22Rv1 (cell line): ENCODE measurements around the gene GSTCD.

Experiments used
- ZFX ChIP-seq: fragments of 450-650 bp; IDR thresholded peaks from 2 replicates; pipeline ENCODE4 v1.6.1; 2017; ENCODE audit warnings: antibody characterized with exemption, borderline replicate concordance
- TF ChIP-seq, protein P1 (sequence below): fragments of 450-650 bp; IDR thresholded peaks from 2 replicates; pipeline ENCODE4 v1.5.1; 2017; ENCODE audit warnings: mild to moderate bottlenecking

DNA sequence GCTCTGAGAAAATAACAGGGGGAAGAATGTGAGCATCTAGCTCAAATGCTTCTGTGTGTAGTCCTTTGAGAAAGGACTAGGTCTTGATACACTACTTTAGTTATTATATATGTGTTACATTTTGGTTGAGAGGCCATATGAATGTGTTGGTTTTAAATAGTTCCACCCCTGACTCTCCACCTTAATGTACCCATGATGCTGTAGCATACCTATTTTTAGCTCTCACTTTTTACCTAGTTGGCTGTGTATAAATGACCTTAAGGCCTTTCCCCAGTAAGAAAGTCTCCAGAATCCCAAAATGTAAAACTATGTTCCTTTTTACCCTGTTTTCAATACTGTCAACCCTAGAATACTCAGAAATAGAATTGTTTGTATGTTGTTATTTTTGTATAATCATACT is 166.6 kb downstream of the GSTCD start:
- TF ChIP-seq, protein P1, sequence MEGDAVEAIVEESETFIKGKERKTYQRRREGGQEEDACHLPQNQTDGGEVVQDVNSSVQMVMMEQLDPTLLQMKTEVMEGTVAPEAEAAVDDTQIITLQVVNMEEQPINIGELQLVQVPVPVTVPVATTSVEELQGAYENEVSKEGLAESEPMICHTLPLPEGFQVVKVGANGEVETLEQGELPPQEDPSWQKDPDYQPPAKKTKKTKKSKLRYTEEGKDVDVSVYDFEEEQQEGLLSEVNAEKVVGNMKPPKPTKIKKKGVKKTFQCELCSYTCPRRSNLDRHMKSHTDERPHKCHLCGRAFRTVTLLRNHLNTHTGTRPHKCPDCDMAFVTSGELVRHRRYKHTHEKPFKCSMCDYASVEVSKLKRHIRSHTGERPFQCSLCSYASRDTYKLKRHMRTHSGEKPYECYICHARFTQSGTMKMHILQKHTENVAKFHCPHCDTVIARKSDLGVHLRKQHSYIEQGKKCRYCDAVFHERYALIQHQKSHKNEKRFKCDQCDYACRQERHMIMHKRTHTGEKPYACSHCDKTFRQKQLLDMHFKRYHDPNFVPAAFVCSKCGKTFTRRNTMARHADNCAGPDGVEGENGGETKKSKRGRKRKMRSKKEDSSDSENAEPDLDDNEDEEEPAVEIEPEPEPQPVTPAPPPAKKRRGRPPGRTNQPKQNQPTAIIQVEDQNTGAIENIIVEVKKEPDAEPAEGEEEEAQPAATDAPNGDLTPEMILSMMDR: no peak
- TF ChIP-seq ZFX: no peak
